Endothelial cell of umbilical vein (primary cell): ENCODE data around the gene CSMD2. TPM values are rescaled to one million over a fixed set of nuclear protein-coding genes. Genes with fewer than 3 reads are reported as not detected.

ENCODE experiments used
- BruUV-seq: library from RNA; stranded (reverse); fragments of 400-500 nt; replicated peaks from 2 replicates; lab custom pipeline; 2021; lab: Mats Ljungman, UMichigan
- CTCF ChIA-PET: fragments of 300-600, 350-600 bp; sonication (Branson Sonifier 250); formaldehyde crosslinking; loops from one replicate; lab custom pipeline; 2021; ENCODE audit warnings: antibody characterized with exemption, inconsistent platforms; lab: Charles Lee
- POLR2A ChIA-PET: fragments of 300-600, 350-600 bp; sonication (Branson Sonifier 250); formaldehyde crosslinking; loops from one replicate; lab custom pipeline; 2021; ENCODE audit warnings: antibody characterized with exemption, inconsistent platforms; lab: Charles Lee
- DNase-seq: peaks from one replicate; pipeline ENCODE4 v3.0.0-alpha.2; 2011; ENCODE audit warnings: low read depth, low spot score
- FAIRE-seq: peaks from 2 replicates; lab custom pipeline; 2011; peaks lifted over from hg19 to GRCh38; lab: Jason Lieb, UNC
- H2AFZ ChIP-seq: 2 replicates; pipeline ENCODE4 v1.6.0; 2012; ENCODE audit warnings: low read depth, low read length, control low read depth, inconsistent platforms
- H3K27ac ChIP-seq: 2 replicates; pipeline ENCODE4 v1.5.1; 2011; ENCODE audit warnings: low read depth, mild to moderate bottlenecking, control low read depth, low read length, moderate library complexity; ENCODE audit not compliant: insufficient read depth
- H3K27me3 ChIP-seq, 2 experiments: 2 replicates each; pipeline versions ENCODE4 v1.6.0 to v1.6.1; 2011; ENCODE audit warnings: low read length in 2 of 2, mixed read lengths in 1 of 2; ENCODE audit not compliant: control insufficient read depth in 2 of 2, insufficient read depth in 2 of 2
- H3K36me3 ChIP-seq, 2 experiments: 2 replicates in 1 of 2; 3 replicates in 1 of 2; pipeline ENCODE4 v1.5.1; 2011; ENCODE audit warnings: low read length in 2 of 2, mild to moderate bottlenecking in 1 of 2, moderate library complexity in 1 of 2; ENCODE audit not compliant: control insufficient read depth in 2 of 2, insufficient read depth in 2 of 2; ENCODE audit errors: extremely low read depth in 1 of 2
- H3K4me1 ChIP-seq: 3 replicates; pipeline ENCODE4 v1.5.1; 2011; ENCODE audit warnings: mild to moderate bottlenecking, low read length; ENCODE audit not compliant: control insufficient read depth, insufficient read depth; ENCODE audit errors: extremely low read depth
- H3K4me2 ChIP-seq: 2 replicates; pipeline ENCODE4 v1.6.1; 2011; ENCODE audit warnings: low read length, control low read depth, mixed read lengths; ENCODE audit not compliant: insufficient read depth
- H3K4me3 ChIP-seq, 3 experiments: fragments of 200-600 bp in 1 of 3; sonication (generic), shearing (Covaris generic) in 1 of 3; replicated peaks in 1 of 3; 2 replicates each; pipeline ENCODE4 v1.5.1; 2011 to 2016; ENCODE audit warnings: control low read depth in 3 of 3, low read length in 3 of 3, mild to moderate bottlenecking in 2 of 3, inconsistent platforms in 1 of 3, low read depth in 1 of 3, moderate library complexity in 1 of 3; ENCODE audit not compliant: insufficient read depth in 1 of 3
- H3K79me2 ChIP-seq: 2 replicates; pipeline ENCODE4 v1.6.0; 2012; ENCODE audit warnings: low read length, inconsistent platforms; ENCODE audit not compliant: control insufficient read depth, insufficient read depth
- H3K9ac ChIP-seq: replicated peaks from 2 replicates; pipeline ENCODE3; 2011; ENCODE audit warnings: low read length, control low read depth; ENCODE audit not compliant: insufficient read depth; ENCODE audit errors: extremely low read depth
- H3K9me1 ChIP-seq: replicated peaks from 3 replicates; pipeline ENCODE4 v1.6.0; 2011; ENCODE audit warnings: mild to moderate bottlenecking, low read length; ENCODE audit not compliant: control insufficient read depth, insufficient read depth; ENCODE audit errors: extremely low read depth
- H3K9me3 ChIP-seq: replicated peaks from 2 replicates; pipeline ENCODE4 v1.5.1; 2012; ENCODE audit warnings: low read length, inconsistent platforms; ENCODE audit not compliant: control insufficient read depth, insufficient read depth
- H4K20me1 ChIP-seq: replicated peaks from 2 replicates; pipeline ENCODE3; 2011; ENCODE audit warnings: mild to moderate bottlenecking, low read length; ENCODE audit not compliant: control insufficient read depth, insufficient read depth; ENCODE audit errors: extremely low read depth
- EZH2 ChIP-seq: IDR thresholded peaks from 2 replicates; pipeline ENCODE4 v1.6.1; 2012; ENCODE audit warnings: borderline replicate concordance, low read depth, mild to moderate bottlenecking, moderate library complexity, low read length, inconsistent platforms; ENCODE audit not compliant: severe bottlenecking
- FOS ChIP-seq: IDR thresholded peaks from 2 replicates; pipeline ENCODE4 v1.6.1; 2011; ENCODE audit warnings: mild to moderate bottlenecking, low read length, moderate library complexity, borderline replicate concordance; ENCODE audit not compliant: insufficient read depth
- GATA2 ChIP-seq: IDR thresholded peaks from 2 replicates; pipeline ENCODE4 v1.7.0; 2011; ENCODE audit warnings: low read depth, mild to moderate bottlenecking, moderate library complexity, mixed read lengths, low read length; ENCODE audit not compliant: insufficient read length, insufficient read depth
- JUN ChIP-seq: IDR thresholded peaks from 2 replicates; pipeline ENCODE4 v1.6.1; 2011; ENCODE audit warnings: borderline replicate concordance, low read depth; ENCODE audit not compliant: insufficient read length, insufficient read depth
- MAX ChIP-seq: IDR thresholded peaks from 2 replicates; pipeline ENCODE4 v1.6.1; 2011; ENCODE audit not compliant: insufficient read depth, insufficient read length
- MYC ChIP-seq: IDR thresholded peaks from one replicate; pipeline ENCODE4 v1.6.1; 2011; ENCODE audit warnings: mild to moderate bottlenecking, low read depth, low read length
- POLR2A ChIP-seq: IDR thresholded peaks from 2 replicates; pipeline ENCODE4 v1.6.1; 2012; ENCODE audit warnings: low read depth, mild to moderate bottlenecking, control low read depth, low read length
- POLR2AphosphoS5 ChIP-seq: IDR thresholded peaks from 2 replicates; pipeline ENCODE4 v1.6.1; 2012; ENCODE audit warnings: low read depth, mild to moderate bottlenecking, control low read depth, low read length, moderate library complexity; ENCODE audit not compliant: insufficient read depth
- dilution Hi-C: fragments of 300-500 bp; cut with MboI; formaldehyde crosslinking; loops from one replicate; pipeline ENCODE4 v1.15.0; 2019; ENCODE audit warnings: low sequenced_read_pairs; ENCODE audit not compliant: extremely low pct_ligation_motif_present
- intact Hi-C: fragments of 100-400 bp; cut with micrococcal nuclease; formaldehyde crosslinking; loops from one replicate; pipeline ENCODE4 v1.10.0; 2022
- polyA plus RNA-seq, 4 experiments: library from polyadenylated mRNA; depleted of rRNA in 3 of 4; stranded (reverse) in 3 of 4; unstranded in 1 of 4; fragments of >200 nt; gene quantifications; 2 replicates each; pipeline versions ENCODE4 v1.2.1 to v1.2.3, GENCODE V29; 2011 to 2012; ENCODE audit warnings: missing spikeins in 1 of 4
- total RNA-seq: library from RNA; stranded (reverse); gene quantifications from 2 replicates; pipeline ENCODE4 v1.2.3, GENCODE V29; 2021
- TF ChIP-seq, protein P1 (sequence below), 2 donors: IDR thresholded peaks; 1 replicate in 1 of 2; 2 replicates in 1 of 2; pipeline ENCODE4 v1.5.1; 2011; ENCODE audit warnings: low read length in 2 of 2, mild to moderate bottlenecking in 2 of 2, moderate library complexity in 2 of 2, control low read depth in 1 of 2, inconsistent platforms in 1 of 2, low read depth in 1 of 2; ENCODE audit not compliant: insufficient read depth in 1 of 2; ENCODE audit errors: extremely low read depth in 1 of 2

The CSMD2 gene
- total and polyA plus RNA-seq, 2 donors (not counting 3 experiments of a cell fraction or from before 2014, with no cell fraction given), result under 0.01 TPM; not detected in 1

DNA sequence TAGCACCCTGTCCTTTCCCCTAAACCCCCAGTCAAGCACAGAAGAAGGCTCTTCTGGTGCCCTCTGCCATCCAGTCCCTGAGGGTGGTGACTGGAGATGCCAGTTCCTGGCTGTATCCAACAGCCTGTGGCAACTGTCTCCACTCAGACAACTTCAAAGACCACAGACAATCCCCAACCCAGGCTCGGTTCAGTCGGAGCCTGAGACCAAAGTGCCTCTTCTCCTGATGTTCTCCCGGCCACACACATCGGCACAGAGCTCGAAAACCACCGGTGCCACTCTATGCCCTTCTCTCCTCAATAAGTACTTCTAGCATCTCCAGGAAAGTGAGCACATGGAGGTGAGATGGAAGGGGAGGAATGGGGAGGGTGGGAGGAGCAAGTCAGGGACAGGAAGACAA, 340.7 kb downstream of the CSMD2 start:
- no peaks in the 10 kb centered on the region for H3K79me2 ChIP-seq
- H3K4me3 ChIP-seq, result no peak overlapping the region
- no peak overlapping the region for H2AFZ ChIP-seq
- ChIA-PET POLR2A (no interaction called here), CTCF (no interaction called here)
- H3K4me2 ChIP-seq, result no peak overlapping the region
- no TSS peak for BruUV-seq
- intact Hi-C loops (no loop called here), dilution Hi-C loops (no loop called here)
- no peaks in the 10 kb centered on the region for H3K4me1 ChIP-seq
- no peak overlapping the region for H3K27ac ChIP-seq
- no peak for FAIRE-seq
- peaks cover 7% of the 10 kb centered on the region for H3K9me3 ChIP-seq
- H3K27me3 ChIP-seq, result no peaks in the 10 kb centered on the region
- H4K20me1 ChIP-seq, result no peaks in the 10 kb centered on the region
- TF ChIP-seq MAX (no peak), MYC (no peak), FOS (no peak), EZH2 (no peak), POLR2AphosphoS5 (no peak)
- TF ChIP-seq, protein P1, sequence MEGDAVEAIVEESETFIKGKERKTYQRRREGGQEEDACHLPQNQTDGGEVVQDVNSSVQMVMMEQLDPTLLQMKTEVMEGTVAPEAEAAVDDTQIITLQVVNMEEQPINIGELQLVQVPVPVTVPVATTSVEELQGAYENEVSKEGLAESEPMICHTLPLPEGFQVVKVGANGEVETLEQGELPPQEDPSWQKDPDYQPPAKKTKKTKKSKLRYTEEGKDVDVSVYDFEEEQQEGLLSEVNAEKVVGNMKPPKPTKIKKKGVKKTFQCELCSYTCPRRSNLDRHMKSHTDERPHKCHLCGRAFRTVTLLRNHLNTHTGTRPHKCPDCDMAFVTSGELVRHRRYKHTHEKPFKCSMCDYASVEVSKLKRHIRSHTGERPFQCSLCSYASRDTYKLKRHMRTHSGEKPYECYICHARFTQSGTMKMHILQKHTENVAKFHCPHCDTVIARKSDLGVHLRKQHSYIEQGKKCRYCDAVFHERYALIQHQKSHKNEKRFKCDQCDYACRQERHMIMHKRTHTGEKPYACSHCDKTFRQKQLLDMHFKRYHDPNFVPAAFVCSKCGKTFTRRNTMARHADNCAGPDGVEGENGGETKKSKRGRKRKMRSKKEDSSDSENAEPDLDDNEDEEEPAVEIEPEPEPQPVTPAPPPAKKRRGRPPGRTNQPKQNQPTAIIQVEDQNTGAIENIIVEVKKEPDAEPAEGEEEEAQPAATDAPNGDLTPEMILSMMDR (IDR thresholded peaks at IDR 0.05; ENCODE audit: extremely low read depth in 1 of 2, insufficient read depth in 1 of 2, low read depth in 1 of 2, low read length in 2 of 2), result no peak
- no peaks in the 10 kb centered on the region for H3K36me3 ChIP-seq
- no peak overlapping the region for H3K9ac ChIP-seq
- DNase-seq, result no peak
- no peaks in the 10 kb centered on the region for H3K9me1 ChIP-seq

DNA sequence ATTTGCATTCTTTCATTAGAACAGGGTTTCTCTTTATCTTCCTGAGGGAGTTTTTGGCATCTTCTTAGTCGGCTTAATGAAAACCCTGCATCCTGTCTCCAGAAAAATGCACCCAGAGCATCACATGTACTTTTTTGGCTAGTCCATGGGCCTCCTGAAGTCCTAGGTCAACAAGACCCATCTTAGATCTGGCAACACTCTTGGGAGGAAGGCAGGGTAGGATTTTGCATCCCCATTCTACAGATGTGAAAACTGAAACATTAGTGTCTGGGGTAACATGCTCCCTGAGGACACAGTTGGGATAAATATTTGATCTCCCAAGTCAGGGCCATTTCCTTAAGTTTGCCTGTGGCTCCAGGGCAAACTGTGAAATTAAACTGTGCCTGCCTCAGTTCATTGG, 341.2 kb downstream of the CSMD2 start:
- no peaks in the 10 kb centered on the region for H3K4me1 ChIP-seq
- dilution Hi-C loops, result no loop called here
- ChIA-PET CTCF (no interaction called here), POLR2A (no interaction called here)
- H3K27ac ChIP-seq, result no peak overlapping the region
- BruUV-seq, result no TSS peak
- no peaks in the 10 kb centered on the region for H4K20me1 ChIP-seq
- no peak overlapping the region for H3K9ac ChIP-seq
- H3K9me3 ChIP-seq, result peaks cover 8% of the 10 kb centered on the region
- H2AFZ ChIP-seq, result no peak overlapping the region
- no peak overlapping the region for H3K4me2 ChIP-seq
- no peak overlapping the region for H3K4me3 ChIP-seq
- no peaks in the 10 kb centered on the region for H3K79me2 ChIP-seq
- intact Hi-C loops, result no loop called here
- no peaks in the 10 kb centered on the region for H3K36me3 ChIP-seq
- H3K27me3 ChIP-seq, result no peaks in the 10 kb centered on the region
- no peak for TF ChIP-seq POLR2AphosphoS5
- TF ChIP-seq MYC, result no peak
- TF ChIP-seq MAX, result no peak
- no peak for TF ChIP-seq EZH2
- TF ChIP-seq, protein P1 (IDR thresholded peaks at IDR 0.05; ENCODE audit: extremely low read depth in 1 of 2, insufficient read depth in 1 of 2, low read depth in 1 of 2, low read length in 2 of 2), result no peak
- no peak for TF ChIP-seq POLR2A
- no peak for TF ChIP-seq JUN
- no peak for TF ChIP-seq GATA2
- TF ChIP-seq FOS, result no peak
- no peaks in the 10 kb centered on the region for H3K9me1 ChIP-seq
- DNase-seq (no peak), FAIRE-seq (no peak)
